Endothelial cell of umbilical vein (primary cell): ENCODE measurements around the gene ELANE. TPM values are rescaled to one million over a fixed set of nuclear protein-coding genes. Genes with fewer than 3 reads are reported as not detected.

ENCODE experiments used
- BruUV-seq: library from RNA; stranded (reverse); fragments of 400-500 nt; replicated peaks from 2 replicates; lab custom pipeline; 2021; lab: Mats Ljungman, UMichigan
- CTCF ChIA-PET: fragments of 300-600, 350-600 bp; sonication (Branson Sonifier 250); formaldehyde crosslinking; loops from one replicate; lab custom pipeline; 2021; ENCODE audit warnings: antibody characterized with exemption, inconsistent platforms; lab: Charles Lee
- POLR2A ChIA-PET: fragments of 300-600, 350-600 bp; sonication (Branson Sonifier 250); formaldehyde crosslinking; loops from one replicate; lab custom pipeline; 2021; ENCODE audit warnings: antibody characterized with exemption, inconsistent platforms; lab: Charles Lee
- DNase-seq: peaks from one replicate; pipeline ENCODE4 v3.0.0-alpha.2; 2011; ENCODE audit warnings: low read depth, low spot score
- FAIRE-seq: peaks from 2 replicates; lab custom pipeline; 2011; peaks lifted over from hg19 to GRCh38; lab: Jason Lieb, UNC
- H2AFZ ChIP-seq: 2 replicates; pipeline ENCODE4 v1.6.0; 2012; ENCODE audit warnings: low read depth, low read length, control low read depth, inconsistent platforms
- H3K27ac ChIP-seq: 2 replicates; pipeline ENCODE4 v1.5.1; 2011; ENCODE audit warnings: low read depth, mild to moderate bottlenecking, control low read depth, low read length, moderate library complexity; ENCODE audit not compliant: insufficient read depth
- H3K27me3 ChIP-seq, 2 experiments: 2 replicates each; pipeline versions ENCODE4 v1.6.0 to v1.6.1; 2011; ENCODE audit warnings: low read length in 2 of 2, mixed read lengths in 1 of 2; ENCODE audit not compliant: control insufficient read depth in 2 of 2, insufficient read depth in 2 of 2
- H3K36me3 ChIP-seq, 2 experiments: 2 replicates in 1 of 2; 3 replicates in 1 of 2; pipeline ENCODE4 v1.5.1; 2011; ENCODE audit warnings: low read length in 2 of 2, mild to moderate bottlenecking in 1 of 2, moderate library complexity in 1 of 2; ENCODE audit not compliant: control insufficient read depth in 2 of 2, insufficient read depth in 2 of 2; ENCODE audit errors: extremely low read depth in 1 of 2
- H3K4me1 ChIP-seq: 3 replicates; pipeline ENCODE4 v1.5.1; 2011; ENCODE audit warnings: mild to moderate bottlenecking, low read length; ENCODE audit not compliant: control insufficient read depth, insufficient read depth; ENCODE audit errors: extremely low read depth
- H3K4me2 ChIP-seq: 2 replicates; pipeline ENCODE4 v1.6.1; 2011; ENCODE audit warnings: low read length, control low read depth, mixed read lengths; ENCODE audit not compliant: insufficient read depth
- H3K4me3 ChIP-seq, 3 experiments: fragments of 200-600 bp in 1 of 3; sonication (generic), shearing (Covaris generic) in 1 of 3; replicated peaks in 1 of 3; 2 replicates each; pipeline ENCODE4 v1.5.1; 2011 to 2016; ENCODE audit warnings: control low read depth in 3 of 3, low read length in 3 of 3, mild to moderate bottlenecking in 2 of 3, inconsistent platforms in 1 of 3, low read depth in 1 of 3, moderate library complexity in 1 of 3; ENCODE audit not compliant: insufficient read depth in 1 of 3
- H3K79me2 ChIP-seq: 2 replicates; pipeline ENCODE4 v1.6.0; 2012; ENCODE audit warnings: low read length, inconsistent platforms; ENCODE audit not compliant: control insufficient read depth, insufficient read depth
- H3K9ac ChIP-seq: replicated peaks from 2 replicates; pipeline ENCODE3; 2011; ENCODE audit warnings: low read length, control low read depth; ENCODE audit not compliant: insufficient read depth; ENCODE audit errors: extremely low read depth
- H3K9me1 ChIP-seq: replicated peaks from 3 replicates; pipeline ENCODE4 v1.6.0; 2011; ENCODE audit warnings: mild to moderate bottlenecking, low read length; ENCODE audit not compliant: control insufficient read depth, insufficient read depth; ENCODE audit errors: extremely low read depth
- H3K9me3 ChIP-seq: replicated peaks from 2 replicates; pipeline ENCODE4 v1.5.1; 2012; ENCODE audit warnings: low read length, inconsistent platforms; ENCODE audit not compliant: control insufficient read depth, insufficient read depth
- H4K20me1 ChIP-seq: replicated peaks from 2 replicates; pipeline ENCODE3; 2011; ENCODE audit warnings: mild to moderate bottlenecking, low read length; ENCODE audit not compliant: control insufficient read depth, insufficient read depth; ENCODE audit errors: extremely low read depth
- EZH2 ChIP-seq: IDR thresholded peaks from 2 replicates; pipeline ENCODE4 v1.6.1; 2012; ENCODE audit warnings: borderline replicate concordance, low read depth, mild to moderate bottlenecking, moderate library complexity, low read length, inconsistent platforms; ENCODE audit not compliant: severe bottlenecking
- FOS ChIP-seq: IDR thresholded peaks from 2 replicates; pipeline ENCODE4 v1.6.1; 2011; ENCODE audit warnings: mild to moderate bottlenecking, low read length, moderate library complexity, borderline replicate concordance; ENCODE audit not compliant: insufficient read depth
- GATA2 ChIP-seq: IDR thresholded peaks from 2 replicates; pipeline ENCODE4 v1.7.0; 2011; ENCODE audit warnings: low read depth, mild to moderate bottlenecking, moderate library complexity, mixed read lengths, low read length; ENCODE audit not compliant: insufficient read length, insufficient read depth
- JUN ChIP-seq: IDR thresholded peaks from 2 replicates; pipeline ENCODE4 v1.6.1; 2011; ENCODE audit warnings: borderline replicate concordance, low read depth; ENCODE audit not compliant: insufficient read length, insufficient read depth
- MAX ChIP-seq: IDR thresholded peaks from 2 replicates; pipeline ENCODE4 v1.6.1; 2011; ENCODE audit not compliant: insufficient read depth, insufficient read length
- MYC ChIP-seq: IDR thresholded peaks from one replicate; pipeline ENCODE4 v1.6.1; 2011; ENCODE audit warnings: mild to moderate bottlenecking, low read depth, low read length
- POLR2A ChIP-seq: IDR thresholded peaks from 2 replicates; pipeline ENCODE4 v1.6.1; 2012; ENCODE audit warnings: low read depth, mild to moderate bottlenecking, control low read depth, low read length
- POLR2AphosphoS5 ChIP-seq: IDR thresholded peaks from 2 replicates; pipeline ENCODE4 v1.6.1; 2012; ENCODE audit warnings: low read depth, mild to moderate bottlenecking, control low read depth, low read length, moderate library complexity; ENCODE audit not compliant: insufficient read depth
- dilution Hi-C: fragments of 300-500 bp; cut with MboI; formaldehyde crosslinking; loops from one replicate; pipeline ENCODE4 v1.15.0; 2019; ENCODE audit warnings: low sequenced_read_pairs; ENCODE audit not compliant: extremely low pct_ligation_motif_present
- intact Hi-C: fragments of 100-400 bp; cut with micrococcal nuclease; formaldehyde crosslinking; loops from one replicate; pipeline ENCODE4 v1.10.0; 2022
- polyA plus RNA-seq, 4 experiments: library from polyadenylated mRNA; depleted of rRNA in 3 of 4; stranded (reverse) in 3 of 4; unstranded in 1 of 4; fragments of >200 nt; gene quantifications; 2 replicates each; pipeline versions ENCODE4 v1.2.1 to v1.2.3, GENCODE V29; 2011 to 2012; ENCODE audit warnings: missing spikeins in 1 of 4
- total RNA-seq: library from RNA; stranded (reverse); gene quantifications from 2 replicates; pipeline ENCODE4 v1.2.3, GENCODE V29; 2021
- TF ChIP-seq, protein P1 (sequence below), 2 donors: IDR thresholded peaks; 1 replicate in 1 of 2; 2 replicates in 1 of 2; pipeline ENCODE4 v1.5.1; 2011; ENCODE audit warnings: low read length in 2 of 2, mild to moderate bottlenecking in 2 of 2, moderate library complexity in 2 of 2, control low read depth in 1 of 2, inconsistent platforms in 1 of 2, low read depth in 1 of 2; ENCODE audit not compliant: insufficient read depth in 1 of 2; ENCODE audit errors: extremely low read depth in 1 of 2

ELANE gene
- total and polyA plus RNA-seq, 2 donors (not counting 3 experiments of a cell fraction or from before 2014, with no cell fraction given) = not detected

DNA sequence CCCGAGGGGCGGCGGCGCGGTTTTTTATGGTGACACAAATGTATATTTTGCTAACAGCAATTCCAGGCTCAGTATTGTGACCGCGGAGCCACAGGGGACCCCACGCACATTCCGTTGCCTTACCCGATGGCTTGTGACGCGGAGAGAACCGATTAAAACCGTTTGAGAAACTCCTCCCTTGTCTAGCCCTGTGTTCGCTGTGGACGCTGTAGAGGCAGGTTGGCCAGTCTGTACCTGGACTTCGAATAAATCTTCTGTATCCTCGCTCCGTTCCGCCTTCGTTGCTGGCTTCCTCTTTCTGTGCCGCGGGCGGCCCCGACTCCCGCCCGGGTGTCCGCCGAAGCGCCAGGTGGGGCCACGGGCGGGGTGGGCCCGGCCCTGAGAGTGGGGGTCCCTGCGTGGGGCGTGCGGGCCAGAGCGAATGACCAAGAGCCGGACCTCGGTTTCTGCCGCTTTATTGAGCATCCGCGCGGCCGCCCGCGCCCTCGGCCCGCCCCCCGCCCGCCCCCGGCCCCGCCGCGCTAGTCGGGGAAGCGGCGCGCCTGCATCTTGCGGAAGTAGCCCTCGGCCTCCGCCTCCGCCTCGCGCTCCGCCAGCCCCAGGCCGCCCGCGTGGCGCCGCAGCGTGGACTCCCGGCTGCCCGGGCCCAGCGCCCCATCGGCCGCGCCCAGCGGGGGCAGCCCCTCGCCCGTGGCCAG is 39.9 kb upstream of the ELANE start:
- no peak overlapping the region for H3K4me3 ChIP-seq
- FAIRE-seq (no peak), DNase-seq (no peak)
- peaks cover 26% of the 10 kb centered on the region for H3K79me2 ChIP-seq
- H3K9ac ChIP-seq = no peak overlapping the region
- H3K27me3 ChIP-seq = no peaks in the 10 kb centered on the region
- peaks cover 3% of the 10 kb centered on the region for H4K20me1 ChIP-seq
- no TSS peak for BruUV-seq
- TF ChIP-seq, protein P1, sequence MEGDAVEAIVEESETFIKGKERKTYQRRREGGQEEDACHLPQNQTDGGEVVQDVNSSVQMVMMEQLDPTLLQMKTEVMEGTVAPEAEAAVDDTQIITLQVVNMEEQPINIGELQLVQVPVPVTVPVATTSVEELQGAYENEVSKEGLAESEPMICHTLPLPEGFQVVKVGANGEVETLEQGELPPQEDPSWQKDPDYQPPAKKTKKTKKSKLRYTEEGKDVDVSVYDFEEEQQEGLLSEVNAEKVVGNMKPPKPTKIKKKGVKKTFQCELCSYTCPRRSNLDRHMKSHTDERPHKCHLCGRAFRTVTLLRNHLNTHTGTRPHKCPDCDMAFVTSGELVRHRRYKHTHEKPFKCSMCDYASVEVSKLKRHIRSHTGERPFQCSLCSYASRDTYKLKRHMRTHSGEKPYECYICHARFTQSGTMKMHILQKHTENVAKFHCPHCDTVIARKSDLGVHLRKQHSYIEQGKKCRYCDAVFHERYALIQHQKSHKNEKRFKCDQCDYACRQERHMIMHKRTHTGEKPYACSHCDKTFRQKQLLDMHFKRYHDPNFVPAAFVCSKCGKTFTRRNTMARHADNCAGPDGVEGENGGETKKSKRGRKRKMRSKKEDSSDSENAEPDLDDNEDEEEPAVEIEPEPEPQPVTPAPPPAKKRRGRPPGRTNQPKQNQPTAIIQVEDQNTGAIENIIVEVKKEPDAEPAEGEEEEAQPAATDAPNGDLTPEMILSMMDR (IDR thresholded peaks at IDR 0.05; ENCODE audit: extremely low read depth in 1 of 2, insufficient read depth in 1 of 2, low read depth in 1 of 2, low read length in 2 of 2) = no peak
- TF ChIP-seq FOS (no peak), MAX (no peak), MYC (no peak)
- no peaks in the 10 kb centered on the region for H3K4me1 ChIP-seq
- H3K27ac ChIP-seq = no peak overlapping the region
- no peaks in the 10 kb centered on the region for H3K9me3 ChIP-seq
- dilution Hi-C loops (no loop called here), intact Hi-C loops (no loop called here)
- H3K4me2 ChIP-seq = no peak overlapping the region
- no peaks in the 10 kb centered on the region for H3K9me1 ChIP-seq
- CTCF ChIA-PET = no interaction called here
- no peak overlapping the region for H2AFZ ChIP-seq
- peaks cover 31 to 36% of the 10 kb centered on the region in 2 experiments for H3K36me3 ChIP-seq
- POLR2A ChIA-PET = no interaction called here

- H3K4me2 ChIP-seq = no peak overlapping the region
- no peak overlapping the region for H2AFZ ChIP-seq
- H3K9me1 ChIP-seq = no peaks in the 10 kb centered on the region
- no peak overlapping the region for H3K27ac ChIP-seq
- H3K4me3 ChIP-seq = no peak overlapping the region
- intact Hi-C loops (no loop called here), dilution Hi-C loops (no loop called here)
- ChIA-PET POLR2A (no interaction called here), CTCF (no interaction called here)
- DNase-seq = no peak
- peaks cover 3% of the 10 kb centered on the region for H4K20me1 ChIP-seq
- H3K9ac ChIP-seq = no peak overlapping the region
- H3K4me1 ChIP-seq = no peaks in the 10 kb centered on the region
- peaks cover 20% of the 10 kb centered on the region for H3K79me2 ChIP-seq
- H3K27me3 ChIP-seq = no peaks in the 10 kb centered on the region
- no peak for FAIRE-seq
- TF ChIP-seq GATA2 (no peak), FOS (no peak), MAX (no peak), EZH2 (no peak), POLR2AphosphoS5 (no peak), POLR2A (no peak), JUN (no peak), MYC (no peak)
- TF ChIP-seq, protein P1 (IDR thresholded peaks at IDR 0.05; ENCODE audit: extremely low read depth in 1 of 2, insufficient read depth in 1 of 2, low read depth in 1 of 2, low read length in 2 of 2) = no peak
- BruUV-seq = no TSS peak
- peaks cover 28 to 30% of the 10 kb centered on the region in 2 experiments for H3K36me3 ChIP-seq
- H3K9me3 ChIP-seq = no peaks in the 10 kb centered on the region
These were observed 39.3 kb upstream of the ELANE start for GRCh38 chr19:812747-813218.
